Neural crest cell (in vitro differentiated cells): ENCODE data around the gene DHFR. TPM values are rescaled to one million over a fixed set of nuclear protein-coding genes. Genes with fewer than 3 reads are reported as not detected.

Experiments used
- DNase-seq: peaks from one replicate; pipeline ENCODE4 v3.0.0; 2021; ENCODE audit warnings: low read depth, mixed read lengths, low spot score
- H3K27ac Mint-ChIP-seq: one replicate; pipeline ENCODE4 v1.8.0; 2021; ENCODE audit warnings: mild to moderate bottlenecking, mixed read lengths; ENCODE audit not compliant: unreplicated experiment
- H3K27me3 Mint-ChIP-seq: 2 replicates; pipeline ENCODE4 v1.8.0; 2021; ENCODE audit warnings: low read depth, mild to moderate bottlenecking, mixed read lengths
- H3K36me3 Mint-ChIP-seq: 2 replicates; pipeline ENCODE4 v1.8.0; 2021; ENCODE audit warnings: low read depth, mild to moderate bottlenecking, mixed read lengths
- H3K4me1 Mint-ChIP-seq: 2 replicates; pipeline ENCODE4 v1.8.0; 2021; ENCODE audit warnings: mixed read lengths
- H3K4me3 Mint-ChIP-seq: one replicate; pipeline ENCODE4 v1.8.0; 2021; ENCODE audit warnings: mild to moderate bottlenecking, mixed read lengths
- H3K9me3 Mint-ChIP-seq: 2 replicates; pipeline ENCODE4 v1.8.0; 2021; ENCODE audit warnings: mixed read lengths
- total RNA-seq: library from RNA; stranded (reverse); gene quantifications from 2 replicates; pipeline ENCODE4 v1.2.1, GENCODE V29; 2021
- TF ChIP-seq, protein P1 (sequence below): fragments of 200-600 bp; sonication (generic); conservative IDR thresholded peaks from 2 replicates; pipeline ENCODE4 v1.5.0; 2021; ENCODE audit warnings: antibody characterized with exemption, mild to moderate bottlenecking

The DHFR gene
- total RNA-seq, 1 donor from 2014 or later = 112 TPM

DNA sequence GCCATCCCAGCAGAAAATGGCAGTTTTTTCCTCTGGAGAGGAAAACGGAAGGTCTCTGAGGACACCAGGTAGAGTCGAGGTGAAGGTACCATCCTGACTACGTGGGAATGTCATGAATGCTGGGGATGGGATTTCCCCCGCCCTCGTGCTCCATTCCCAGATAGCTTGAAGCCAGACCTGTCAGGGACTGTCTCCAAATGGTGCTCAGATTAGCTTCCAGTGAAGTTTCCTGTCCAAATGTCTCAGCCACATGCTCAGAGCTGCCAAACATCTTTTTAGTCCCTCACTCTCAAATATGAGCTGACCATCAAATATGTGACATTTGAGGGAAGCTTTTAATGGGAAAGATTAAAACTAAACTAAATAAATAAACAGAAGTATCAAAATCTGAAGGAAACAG is 77.1 kb downstream of the DHFR start:
- Mint-ChIP-seq H3K4me3 (no peak overlapping the region), H3K9me3 (peaks cover 2% of the 10 kb centered on the region), H3K36me3 (no peaks in the 10 kb centered on the region), H3K27ac (no peak overlapping the region), H3K27me3 (peaks cover 58% of the 10 kb centered on the region), H3K4me1 (no peaks in the 10 kb centered on the region)
- no peak for DNase-seq
- TF ChIP-seq, protein P1, sequence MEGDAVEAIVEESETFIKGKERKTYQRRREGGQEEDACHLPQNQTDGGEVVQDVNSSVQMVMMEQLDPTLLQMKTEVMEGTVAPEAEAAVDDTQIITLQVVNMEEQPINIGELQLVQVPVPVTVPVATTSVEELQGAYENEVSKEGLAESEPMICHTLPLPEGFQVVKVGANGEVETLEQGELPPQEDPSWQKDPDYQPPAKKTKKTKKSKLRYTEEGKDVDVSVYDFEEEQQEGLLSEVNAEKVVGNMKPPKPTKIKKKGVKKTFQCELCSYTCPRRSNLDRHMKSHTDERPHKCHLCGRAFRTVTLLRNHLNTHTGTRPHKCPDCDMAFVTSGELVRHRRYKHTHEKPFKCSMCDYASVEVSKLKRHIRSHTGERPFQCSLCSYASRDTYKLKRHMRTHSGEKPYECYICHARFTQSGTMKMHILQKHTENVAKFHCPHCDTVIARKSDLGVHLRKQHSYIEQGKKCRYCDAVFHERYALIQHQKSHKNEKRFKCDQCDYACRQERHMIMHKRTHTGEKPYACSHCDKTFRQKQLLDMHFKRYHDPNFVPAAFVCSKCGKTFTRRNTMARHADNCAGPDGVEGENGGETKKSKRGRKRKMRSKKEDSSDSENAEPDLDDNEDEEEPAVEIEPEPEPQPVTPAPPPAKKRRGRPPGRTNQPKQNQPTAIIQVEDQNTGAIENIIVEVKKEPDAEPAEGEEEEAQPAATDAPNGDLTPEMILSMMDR = no peak

DNA sequence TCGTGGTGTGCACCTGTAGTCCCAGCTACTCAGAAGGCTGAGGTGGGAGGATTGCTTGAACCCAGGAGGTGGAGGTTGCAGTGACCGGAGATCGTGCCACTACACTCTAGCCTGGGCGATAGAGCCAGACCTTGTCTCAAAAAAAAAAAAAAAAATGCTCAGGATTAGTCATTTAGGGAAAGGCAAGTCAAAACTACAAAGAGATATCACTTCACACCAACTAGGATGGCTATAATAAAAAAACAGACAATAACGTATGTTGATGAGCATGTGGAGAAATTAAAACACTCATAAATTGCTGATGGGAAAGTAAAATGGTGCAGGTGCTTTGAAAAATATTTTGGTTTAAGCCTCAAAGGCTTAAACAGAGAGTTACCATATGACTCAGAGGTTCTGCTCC is 78.4 kb downstream of the DHFR start:
- H3K9me3 Mint-ChIP-seq = peaks cover 3% of the 10 kb centered on the region
- H3K27ac Mint-ChIP-seq = no peak overlapping the region
- DNase-seq = no peak
- no peak overlapping the region for H3K4me3 Mint-ChIP-seq
- H3K4me1 Mint-ChIP-seq = no peaks in the 10 kb centered on the region
- TF ChIP-seq, protein P1 = no peak
- peaks cover 71% of the 10 kb centered on the region for H3K27me3 Mint-ChIP-seq
- no peaks in the 10 kb centered on the region for H3K36me3 Mint-ChIP-seq

Other genes with a start within 250 kb of the DHFR start
- 65.2 and 71.4 TPM in 2 replicates for gene ZFYVE16, start 246.9 kb downstream of the DHFR start, total RNA-seq
- gene FAM151B, start 166.9 kb downstream of the DHFR start, total RNA-seq = 1.9 and 2.0 TPM in 2 replicates
- 0.05 TPM in 1 of 2 replicates, not detected in the other for gene ANKRD34B, start 84.7 kb downstream of the DHFR start, total RNA-seq
- gene MSH3, start 331 bp downstream of the DHFR start, total RNA-seq = 17.9 and 18.6 TPM in 2 replicates